Measurements from ENCODE around the gene NXT1.

GRCh38 chr20:23379772-23380171 lies 29.2 kb downstream of the NXT1 start:
- TF ChIP-seq CTCF (IDR thresholded peaks at IDR 0.05) (no peak), POLR2A (IDR thresholded peaks at IDR 0.05) (no peak), POLR2AphosphoS5 (IDR thresholded peaks at IDR 0.05) (no peak)

Measured in transverse colon (tissue), 4 donors.